NT2/D1 (cell line): ENCODE data around the gene DYNC1H1.

Source experiments
- DNase-seq: peaks from one replicate; pipeline ENCODE4 v3.0.0-alpha.2; 2011; ENCODE audit warnings: low read depth, low spot score
- H3K27me3 ChIP-seq: 2 replicates; pipeline ENCODE4 v1.6.0; 2011; ENCODE audit warnings: mild to moderate bottlenecking; ENCODE audit not compliant: insufficient read length, insufficient read depth
- H3K36me3 ChIP-seq: 2 replicates; pipeline ENCODE4 v1.6.1; 2011; ENCODE audit warnings: mild to moderate bottlenecking, low read length, mixed read lengths; ENCODE audit not compliant: insufficient read depth, insufficient read length
- H3K4me1 ChIP-seq: 2 replicates; pipeline ENCODE4 v1.5.1; 2011; ENCODE audit not compliant: insufficient read depth, insufficient read length
- H3K4me3 ChIP-seq: 2 replicates; pipeline ENCODE4 v1.5.1; 2011; ENCODE audit warnings: low read depth; ENCODE audit not compliant: insufficient read length
- H3K9ac ChIP-seq: 2 replicates; pipeline ENCODE4 v1.6.0; 2011; ENCODE audit warnings: low read depth; ENCODE audit not compliant: insufficient read length
- H3K9me3 ChIP-seq: 2 replicates; pipeline ENCODE4 v1.5.1; 2011; ENCODE audit warnings: mild to moderate bottlenecking, low read length; ENCODE audit not compliant: insufficient read depth
- SUZ12 ChIP-seq: IDR thresholded peaks from 2 replicates; pipeline ENCODE4 v1.6.1; 2011; ENCODE audit not compliant: insufficient read length, insufficient read depth; ENCODE audit errors: extremely low read depth
- YY1 ChIP-seq: IDR thresholded peaks from 2 replicates; pipeline ENCODE4 v1.6.1; 2011; ENCODE audit not compliant: insufficient read length, insufficient read depth
- ZNF274 ChIP-seq: IDR thresholded peaks from 2 replicates; pipeline ENCODE4 v1.6.1; 2011; ENCODE audit warnings: mild to moderate bottlenecking, low read depth, low read length

The DYNC1H1 gene

DNA sequence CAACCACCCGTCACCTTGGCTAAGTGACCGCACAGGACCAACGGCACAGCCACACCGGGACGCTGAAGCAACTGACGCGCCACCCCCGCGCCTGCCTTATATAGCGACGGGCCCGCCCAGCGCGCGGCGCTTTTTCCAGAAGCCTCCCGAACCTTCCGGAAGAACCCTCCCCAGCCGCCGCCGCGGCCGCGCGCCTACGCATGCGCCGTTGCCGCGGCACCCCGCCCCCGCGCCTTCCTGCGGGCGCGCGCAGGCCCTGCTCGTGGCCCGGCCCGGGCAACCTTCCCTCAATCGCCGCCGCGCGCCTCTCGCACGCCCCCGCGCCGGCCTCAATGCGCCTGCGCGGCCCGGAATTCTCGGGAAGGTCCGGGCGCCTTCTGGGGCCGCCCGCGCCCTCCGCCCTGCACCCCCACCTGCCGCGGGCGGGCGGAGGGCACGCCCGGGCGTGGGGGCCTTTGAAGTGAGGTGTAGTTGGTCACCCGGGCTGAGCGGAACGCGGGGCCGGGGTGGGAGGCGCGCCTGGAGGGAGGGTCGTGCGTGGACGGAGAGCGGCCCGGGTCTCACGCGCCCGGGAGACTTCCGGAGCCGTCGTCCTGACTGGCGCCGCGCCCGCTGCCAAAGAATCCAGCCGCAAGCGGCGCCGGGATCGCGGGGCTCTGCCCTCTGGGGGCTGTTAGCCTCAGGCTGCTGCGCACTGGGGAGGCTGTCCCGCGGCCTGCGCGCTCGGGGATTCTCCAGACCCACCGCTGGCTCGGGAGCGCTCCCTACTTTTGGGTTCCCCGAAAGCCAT lies 122.8 kb downstream of the DYNC1H1 start, which contains the start of gene HSP90AA1:
Gene HSP90AA1, minus strand, starts transcription at position 73 of the 790 bp plus-strand sequence. CDS start 666 bp downstream, outside the sequence.
- H3K9me3 ChIP-seq: no peaks in the 10 kb centered on the region
- H3K4me3 ChIP-seq: peak within 1 kb of the TSS; percentile 76
- no peak for TF ChIP-seq YY1
- TF ChIP-seq SUZ12: no peak
- no peak for TF ChIP-seq ZNF274
- H3K36me3 ChIP-seq: peaks cover 42% of the 10 kb centered on the region
- H3K4me1 ChIP-seq: no peaks in the 10 kb centered on the region
- no peaks in the 10 kb centered on the region for H3K27me3 ChIP-seq
- peak within 1 kb of the TSS; percentile 91 for H3K9ac ChIP-seq
- peak; percentile 78 for DNase-seq

DNA sequence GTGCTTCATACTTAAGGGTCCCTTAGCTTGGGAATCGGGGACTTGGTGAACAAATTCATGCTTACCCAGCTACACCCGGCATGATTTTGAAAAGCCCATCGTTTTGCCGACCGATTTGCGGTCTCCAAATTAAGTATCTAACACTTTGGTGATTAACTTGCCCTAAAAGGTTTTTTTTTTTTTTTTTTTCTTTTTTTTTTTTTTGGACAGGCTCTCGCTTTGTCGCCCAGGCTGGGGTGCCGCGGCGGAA lies 123.3 kb downstream of the DYNC1H1 start:
- Histone ChIP-seq H3K9me3 (no peaks in the 10 kb centered on the region), H3K27me3 (no peaks in the 10 kb centered on the region), H3K4me1 (no peaks in the 10 kb centered on the region), H3K4me3 (peak overlapping the region; percentile 56), H3K36me3 (peaks cover 38% of the 10 kb centered on the region), H3K9ac (peak overlapping the region; percentile 91)
- TF ChIP-seq SUZ12: no peak
- no peak for TF ChIP-seq ZNF274
- no peak for TF ChIP-seq YY1
- no peak for DNase-seq

GRCh38 chr14:102088012-102088792 lies 123.8 kb downstream of the DYNC1H1 start:
- Histone ChIP-seq H3K4me3 (peak overlapping the region; percentile 56), H3K9me3 (no peaks in the 10 kb centered on the region), H3K9ac (peak overlapping the region; percentile 91), H3K36me3 (peaks cover 33% of the 10 kb centered on the region), H3K4me1 (no peaks in the 10 kb centered on the region), H3K27me3 (no peaks in the 10 kb centered on the region)
- TF ChIP-seq ZNF274 (no peak), YY1 (no peak), SUZ12 (no peak)
- DNase-seq: no peak

GRCh38 chr14:102089621-102090343 lies 125.4 kb downstream of the DYNC1H1 start:
- no peaks in the 10 kb centered on the region for H3K4me1 ChIP-seq
- TF ChIP-seq ZNF274: no peak
- no peak for TF ChIP-seq YY1
- no peak for TF ChIP-seq SUZ12
- no peak for DNase-seq

GRCh38 chr14:102090713-102091112 lies 126.3 kb downstream of the DYNC1H1 start:
- Histone ChIP-seq H3K36me3 (peaks cover 8% of the 10 kb centered on the region), H3K9me3 (no peaks in the 10 kb centered on the region), H3K4me1 (peaks cover under 1% of the 10 kb centered on the region), H3K4me3 (no peak overlapping the region), H3K9ac (no peak overlapping the region), H3K27me3 (no peaks in the 10 kb centered on the region)
- no peak for TF ChIP-seq YY1
- no peak for TF ChIP-seq ZNF274
- TF ChIP-seq SUZ12: no peak
- no peak for DNase-seq

More at GRCh38 chr14:102089621-102090343, 125.4 kb downstream of the DYNC1H1 start:
- Histone ChIP-seq H3K9me3 (no peaks in the 10 kb centered on the region), H3K27me3 (no peaks in the 10 kb centered on the region), H3K9ac (no peak overlapping the region), H3K4me3 (no peak overlapping the region), H3K36me3 (peaks cover 17% of the 10 kb centered on the region)

- DNase-seq: no peak
- Histone ChIP-seq H3K27me3 (no peaks in the 10 kb centered on the region), H3K9ac (no peak overlapping the region), H3K36me3 (no peaks in the 10 kb centered on the region), H3K9me3 (no peaks in the 10 kb centered on the region), H3K4me1 (peaks cover 9% of the 10 kb centered on the region), H3K4me3 (no peak overlapping the region)
- TF ChIP-seq YY1: no peak
- no peak for TF ChIP-seq ZNF274
Measured at GRCh38 chr14:102092806-102093205, 128.4 kb downstream of the DYNC1H1 start.

GRCh38 chr14:102094101-102094500 lies 129.7 kb downstream of the DYNC1H1 start:
- Histone ChIP-seq H3K4me1 (peaks cover 9% of the 10 kb centered on the region), H3K36me3 (peaks cover 4% of the 10 kb centered on the region), H3K9ac (no peak overlapping the region), H3K4me3 (no peak overlapping the region), H3K9me3 (no peaks in the 10 kb centered on the region), H3K27me3 (no peaks in the 10 kb centered on the region)
- DNase-seq: no peak
- no peak for TF ChIP-seq YY1
- no peak for TF ChIP-seq ZNF274
- TF ChIP-seq SUZ12: no peak
